ENCODE measurements around the gene TMOD1.

GRCh38 chr9:97599314-97599846 is 97.9 kb downstream of the TMOD1 start:
- TF ChIP-seq CTCF (IDR thresholded peaks at IDR 0.05) (no peak), POLR2A (IDR thresholded peaks at IDR 0.05) (no peak)

All from testis (tissue), 2 donors.